Panc1 (cell line): Measurements from ENCODE around the gene HID1. TPM values are rescaled to one million over a fixed set of nuclear protein-coding genes. Genes with fewer than 3 reads are reported as not detected.

Experiments used
- ATAC-seq: fragments of 200-7000 bp; cut with Tn5 transposase; 2 replicates; pipeline ENCODE4 v1.9.1; 2020; ENCODE audit warnings: mild to moderate bottlenecking, moderate library complexity
- BruUV-seq: library from RNA; stranded (reverse); fragments of 400-500 nt; replicated peaks from 2 replicates; lab custom pipeline; 2021; lab: Mats Ljungman, UMichigan
- CTCF ChIA-PET: fragments of 300-600 bp; sonication (Branson Sonifier 250); formaldehyde crosslinking; loops from one replicate; lab custom pipeline; 2022; ENCODE audit warnings: antibody characterized with exemption; lab: Charles Lee
- POLR2A ChIA-PET: fragments of 300-600 bp; sonication (Branson Sonifier 250); formaldehyde crosslinking; loops from one replicate; lab custom pipeline; 2022; ENCODE audit warnings: antibody characterized with exemption; lab: Charles Lee
- DNase-seq: peaks from one replicate; pipeline ENCODE4 v3.0.0-alpha.2; 2010; ENCODE audit warnings: low read depth, low spot score
- H3K27ac ChIP-seq: 2 replicates; pipeline ENCODE4 v1.5.1; 2011; ENCODE audit warnings: mild to moderate bottlenecking, low read length, inconsistent platforms
- H3K27me3 ChIP-seq: fragments of 200-500 bp; sonication (Bioruptor generic); 2 replicates; pipeline ENCODE4 v1.6.0; 2014; ENCODE audit warnings: low read length, inconsistent platforms; ENCODE audit not compliant: control insufficient read depth, insufficient read depth
- H3K36me3 ChIP-seq: fragments of 200-500 bp; sonication (Bioruptor generic); 2 replicates; pipeline ENCODE4 v1.5.1; 2014; ENCODE audit warnings: inconsistent platforms, mild to moderate bottlenecking, low read length, moderate library complexity; ENCODE audit not compliant: control insufficient read depth, insufficient read depth
- H3K4me1 ChIP-seq: 2 replicates; pipeline ENCODE4 v1.5.1; 2011; ENCODE audit warnings: inconsistent platforms, mild to moderate bottlenecking, low read length, moderate library complexity; ENCODE audit not compliant: control insufficient read depth, insufficient read depth
- H3K4me3 ChIP-seq, 2 experiments: 2 replicates each; pipeline ENCODE4 v1.5.1; 2011 to 2012; ENCODE audit warnings: low read depth in 2 of 2, low read length in 2 of 2, mild to moderate bottlenecking in 2 of 2, inconsistent platforms in 1 of 2, moderate library complexity in 1 of 2
- H3K9me3 ChIP-seq: fragments of 200-500 bp; sonication (Bioruptor generic); 2 replicates; pipeline ENCODE4 v1.5.1; 2014; ENCODE audit warnings: low read depth, mild to moderate bottlenecking, inconsistent platforms, low read length, moderate library complexity; ENCODE audit not compliant: control insufficient read depth, insufficient read depth
- POLR2AphosphoS5 ChIP-seq: IDR thresholded peaks from 2 replicates; pipeline ENCODE4 v1.6.1; 2012; ENCODE audit warnings: mild to moderate bottlenecking, low read depth, low read length, moderate library complexity
- TCF7L2 ChIP-seq: IDR thresholded peaks from 2 replicates; pipeline ENCODE4 v1.6.1; 2011; ENCODE audit warnings: mild to moderate bottlenecking, low read depth, low read length, inconsistent platforms
- in situ Hi-C: cut with HindIII; loops from 2 replicates; pipeline ENCODE4 v1.10.0; 2016; ENCODE audit warnings: low sequenced_read_pairs, low pct_unique_long_range_greater_than_20kb
- intact Hi-C: fragments of 100-400 bp; cut with micrococcal nuclease; formaldehyde crosslinking; loops from one replicate; pipeline ENCODE4 v1.10.0; 2022; ENCODE audit not compliant: unreplicated experiment
- total RNA-seq: library from RNA; stranded (reverse); gene quantifications from one replicate; pipeline ENCODE4 v1.2.1, GENCODE V29; 2021; ENCODE audit not compliant: unreplicated experiment
- TF ChIP-seq, protein P1 (sequence below): fragments of 450-650 bp; IDR thresholded peaks from 2 replicates; pipeline ENCODE4 v1.5.1; 2017; ENCODE audit warnings: mild to moderate bottlenecking

Gene HID1
- total RNA-seq, 1 experiment from 2014 or later: 10.9 TPM

DNA sequence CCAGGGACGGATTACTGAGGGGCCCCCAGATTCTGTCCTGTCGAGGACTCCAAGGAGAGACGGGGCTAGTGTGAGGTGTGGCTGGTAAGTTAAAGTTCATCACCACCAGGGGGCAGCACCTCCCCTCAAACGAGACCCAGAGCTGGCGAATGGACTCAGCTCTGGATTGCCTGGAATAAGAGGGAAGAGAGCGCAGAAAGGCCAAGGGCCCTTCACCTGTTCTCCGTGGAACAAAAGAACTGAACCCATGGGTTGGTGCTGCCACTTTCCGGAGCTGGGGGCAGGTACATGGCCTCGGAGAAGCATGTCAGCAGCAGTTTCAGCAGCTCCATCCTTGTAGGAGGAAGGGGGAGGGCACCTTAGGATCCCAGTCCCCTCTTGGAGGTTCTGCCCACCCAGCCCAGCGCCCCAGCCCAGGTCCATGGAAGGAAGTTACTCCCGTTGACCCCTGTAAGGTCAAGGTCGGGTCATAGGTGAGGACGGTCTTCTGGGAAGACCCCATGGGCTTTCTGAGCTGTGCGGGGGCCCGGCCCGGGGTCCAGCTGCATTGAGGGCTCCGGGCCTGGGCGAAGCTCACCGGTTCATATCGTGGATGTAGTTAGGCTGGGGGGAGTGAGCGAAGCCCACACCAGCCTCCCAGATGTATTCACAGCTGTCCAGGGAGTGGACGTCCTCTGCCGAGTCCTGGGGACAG is 10.8 kb downstream of the HID1 start:
- no peak overlapping the region for H3K27ac ChIP-seq
- H3K4me1 ChIP-seq: peaks cover 3% of the 10 kb centered on the region; the same call in 1 of the 2 replicates
- ChIA-PET CTCF (interaction anchor here (0.6 to 3.5 kb wide), 35 partner anchors 10 to 333 kb away, joined by 3 to 41 read pairs (median 6); partner anchors contain the start of genes ATP5PD, CDR2L, KCTD2 and MRPL58), POLR2A (interaction anchor here (0.5 to 1.3 kb wide), 3 partner anchors 50 to 188 kb away, joined by 3 to 5 read pairs (median 3); partner anchors contain the start of gene MRPL58)
- intact Hi-C loops (loop anchor here (2.0 to 5.0 kb wide), 2 partner anchors 45 to 71 kb away; no protein-coding TSS in a partner anchor), in situ Hi-C loops (no loop called here)
- DNase-seq (no peak), ATAC-seq (peak; percentile 82)
- TF ChIP-seq TCF7L2 (no peak), POLR2AphosphoS5 (no peak)
- TF ChIP-seq, protein P1, sequence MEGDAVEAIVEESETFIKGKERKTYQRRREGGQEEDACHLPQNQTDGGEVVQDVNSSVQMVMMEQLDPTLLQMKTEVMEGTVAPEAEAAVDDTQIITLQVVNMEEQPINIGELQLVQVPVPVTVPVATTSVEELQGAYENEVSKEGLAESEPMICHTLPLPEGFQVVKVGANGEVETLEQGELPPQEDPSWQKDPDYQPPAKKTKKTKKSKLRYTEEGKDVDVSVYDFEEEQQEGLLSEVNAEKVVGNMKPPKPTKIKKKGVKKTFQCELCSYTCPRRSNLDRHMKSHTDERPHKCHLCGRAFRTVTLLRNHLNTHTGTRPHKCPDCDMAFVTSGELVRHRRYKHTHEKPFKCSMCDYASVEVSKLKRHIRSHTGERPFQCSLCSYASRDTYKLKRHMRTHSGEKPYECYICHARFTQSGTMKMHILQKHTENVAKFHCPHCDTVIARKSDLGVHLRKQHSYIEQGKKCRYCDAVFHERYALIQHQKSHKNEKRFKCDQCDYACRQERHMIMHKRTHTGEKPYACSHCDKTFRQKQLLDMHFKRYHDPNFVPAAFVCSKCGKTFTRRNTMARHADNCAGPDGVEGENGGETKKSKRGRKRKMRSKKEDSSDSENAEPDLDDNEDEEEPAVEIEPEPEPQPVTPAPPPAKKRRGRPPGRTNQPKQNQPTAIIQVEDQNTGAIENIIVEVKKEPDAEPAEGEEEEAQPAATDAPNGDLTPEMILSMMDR: peak; percentile 81
- no peaks in the 10 kb centered on the region for H3K27me3 ChIP-seq
- no peaks in the 10 kb centered on the region for H3K9me3 ChIP-seq
- BruUV-seq: no TSS peak
- no peak overlapping the region for H3K4me3 ChIP-seq
- H3K36me3 ChIP-seq: no peaks in the 10 kb centered on the region

GRCh38 chr17:74960570-74961342 is 11.8 kb downstream of the HID1 start:
- no peak for DNase-seq
- in situ Hi-C loops: no loop called here
- CTCF ChIA-PET: interaction anchor here (0.5 to 3.5 kb wide), 44 partner anchors 11 to 668 kb away, joined by 3 to 41 read pairs (median 6); partner anchors contain the start of genes ATP5PD, CDR2L, FDXR and HID1
- ATAC-seq: peak; percentile 85
- Histone ChIP-seq H3K4me1 (peaks cover 3% of the 10 kb centered on the region; the same call in 1 of the 2 replicates), H3K27ac (no peak overlapping the region), H3K36me3 (no peaks in the 10 kb centered on the region), H3K9me3 (no peaks in the 10 kb centered on the region), H3K27me3 (no peaks in the 10 kb centered on the region), H3K4me3 (no peak overlapping the region; a peak in 1 of 4 replicates)
- intact Hi-C loops: loop anchor here (1.0 to 5.0 kb wide), 4 partner anchors 37 to 169 kb away; partner anchors contain the start of gene USH1G
- no TSS peak for BruUV-seq
- TF ChIP-seq, protein P1: peak; percentile 92
- TF ChIP-seq POLR2AphosphoS5: no peak
- POLR2A ChIA-PET: interaction anchor here (0.5 to 1.3 kb wide), 2 partner anchors 51 to 189 kb away, joined by 3 to 5 read pairs; partner anchors contain the start of gene MRPL58
